Adrenal gland (tissue), 5 donors: ENCODE data around the gene PAWR.

Experiments
- POLR2A ChIP-seq, 2 donors: fragments of 450-650 bp; IDR thresholded peaks; one replicate each; pipeline ENCODE4 v1.6.1; 2017; ENCODE audit warnings: antibody characterized with exemption in 2 of 2, mild to moderate bottlenecking in 2 of 2, moderate library complexity in 1 of 2
- TF ChIP-seq, protein P1 (sequence below), 6 experiments: fragments of 450-650 bp in 4 of 6; fragments of 200-600 bp in 2 of 6; sonication (generic) in 1 of 6; IDR thresholded peaks; 1 replicate in 5 of 6; 2 replicates in 1 of 6; pipeline versions ENCODE4 v1.5.1 to v1.8.0; 2016 to 2021; ENCODE audit warnings: antibody characterized with exemption in 6 of 6, mild to moderate bottlenecking in 2 of 6, moderate library complexity in 1 of 6
- donor health status: DM: no; HTN: no; CAD: no.

DNA sequence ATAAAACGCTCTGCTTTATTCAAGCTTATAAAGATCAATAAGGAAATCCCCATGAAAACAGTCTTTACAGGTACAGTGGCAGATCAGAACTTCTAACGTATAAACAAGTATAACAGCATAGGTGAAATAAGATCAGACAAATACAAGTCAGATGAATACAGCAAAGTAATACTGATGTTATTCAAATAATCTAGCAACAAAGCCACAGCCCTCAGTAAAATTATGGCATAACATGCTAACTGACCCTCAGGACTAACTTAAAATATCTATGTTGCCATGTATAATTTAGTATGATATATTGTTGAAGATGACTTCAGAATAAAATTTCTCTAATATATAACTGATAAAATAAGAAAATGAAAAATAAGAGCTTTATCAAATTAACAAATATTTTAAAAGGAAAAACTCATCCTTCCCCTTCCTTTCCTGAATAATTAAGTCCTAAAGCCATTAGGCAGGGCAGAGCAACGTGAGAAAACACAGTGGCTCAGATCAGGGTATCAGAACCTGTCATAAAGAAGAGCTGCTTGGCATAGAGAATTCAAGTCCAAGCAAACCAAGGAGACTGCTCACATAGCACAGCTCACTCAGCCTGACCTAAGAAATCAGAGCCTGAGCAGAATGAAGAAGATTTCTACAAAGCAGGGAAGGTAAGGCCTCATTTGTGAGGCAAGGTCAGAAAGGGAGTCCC is 70.7 kb downstream of the PAWR start:
- TF ChIP-seq, protein P1, sequence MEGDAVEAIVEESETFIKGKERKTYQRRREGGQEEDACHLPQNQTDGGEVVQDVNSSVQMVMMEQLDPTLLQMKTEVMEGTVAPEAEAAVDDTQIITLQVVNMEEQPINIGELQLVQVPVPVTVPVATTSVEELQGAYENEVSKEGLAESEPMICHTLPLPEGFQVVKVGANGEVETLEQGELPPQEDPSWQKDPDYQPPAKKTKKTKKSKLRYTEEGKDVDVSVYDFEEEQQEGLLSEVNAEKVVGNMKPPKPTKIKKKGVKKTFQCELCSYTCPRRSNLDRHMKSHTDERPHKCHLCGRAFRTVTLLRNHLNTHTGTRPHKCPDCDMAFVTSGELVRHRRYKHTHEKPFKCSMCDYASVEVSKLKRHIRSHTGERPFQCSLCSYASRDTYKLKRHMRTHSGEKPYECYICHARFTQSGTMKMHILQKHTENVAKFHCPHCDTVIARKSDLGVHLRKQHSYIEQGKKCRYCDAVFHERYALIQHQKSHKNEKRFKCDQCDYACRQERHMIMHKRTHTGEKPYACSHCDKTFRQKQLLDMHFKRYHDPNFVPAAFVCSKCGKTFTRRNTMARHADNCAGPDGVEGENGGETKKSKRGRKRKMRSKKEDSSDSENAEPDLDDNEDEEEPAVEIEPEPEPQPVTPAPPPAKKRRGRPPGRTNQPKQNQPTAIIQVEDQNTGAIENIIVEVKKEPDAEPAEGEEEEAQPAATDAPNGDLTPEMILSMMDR (IDR thresholded peaks at IDR 0.05), result no peak
- TF ChIP-seq POLR2A (IDR thresholded peaks at IDR 0.05), result no peak
